Upper lobe of right lung (tissue), 1 donor: ENCODE results near the gene NASP. TPM values are rescaled to one million over a fixed set of nuclear protein-coding genes. Genes with fewer than 3 reads are reported as not detected.

ENCODE experiments used
- ATAC-seq: fragments of 200-7000 bp; cut with Tn5 transposase; one replicate; pipeline ENCODE4 v1.9.1; 2020; ENCODE audit warnings: mild to moderate bottlenecking, moderate library complexity
- DNase-seq: peaks from one replicate; pipeline ENCODE4 v3.0.0-alpha.2; 2020
- H3K27ac ChIP-seq: fragments of 200-600 bp; one replicate; pipeline ENCODE4 v1.8.0; 2022
- H3K27me3 ChIP-seq: fragments of 200-600 bp; one replicate; pipeline ENCODE4 v1.8.0; 2022; ENCODE audit warnings: mild to moderate bottlenecking
- H3K36me3 ChIP-seq: fragments of 200-600 bp; one replicate; pipeline ENCODE4 v1.8.0; 2022
- H3K4me1 ChIP-seq: fragments of 200-600 bp; one replicate; pipeline ENCODE4 v1.8.0; 2022
- H3K4me3 ChIP-seq: fragments of 200-600 bp; one replicate; pipeline ENCODE4 v1.8.0; 2022; ENCODE audit warnings: mild to moderate bottlenecking
- H3K9me3 ChIP-seq: fragments of 200-600 bp; one replicate; pipeline ENCODE4 v1.8.0; 2022
- CTCF ChIP-seq: fragments of 200-600 bp; IDR thresholded peaks from one replicate; pipeline ENCODE4 v1.8.0; 2022; ENCODE audit warnings: antibody characterized with exemption
- intact Hi-C: fragments of 100-400 bp; cut with DNase I; formaldehyde crosslinking; loops from one replicate; pipeline ENCODE4 v1.11.0; 2022
- total RNA-seq: library from RNA; stranded (reverse); fragmentation: NEBNext Ultra II Directional; extraction: Animal tissue kit (Norgen Biotek cat#: 25700); gene quantifications from one replicate; pipeline ENCODE4 v1.2.1, GENCODE V29; 2021
- donor health status: DM: no; HTN: yes; CAD: no; lungs with severe emphysema.

The NASP gene
- total RNA-seq, 1 donor from 2014 or later: 49.8 TPM

- intact Hi-C loops: no loop called here
- no peak for TF ChIP-seq CTCF
- ATAC-seq: no peak
- no peak for DNase-seq
- no peak overlapping the region for H3K27ac ChIP-seq
- H3K27me3 ChIP-seq: no peaks in the 10 kb centered on the region
- H3K9me3 ChIP-seq: no peaks in the 10 kb centered on the region
- H3K4me1 ChIP-seq: no peaks in the 10 kb centered on the region
- H3K4me3 ChIP-seq: no peak overlapping the region
- peaks cover 69% of the 10 kb centered on the region for H3K36me3 ChIP-seq
Observed at GRCh38 chr1:45659222-45659621, 75.4 kb downstream of the NASP start.

- ATAC-seq (no peak), DNase-seq (no peak)
- H3K27ac ChIP-seq: no peak overlapping the region
- peaks cover 58% of the 10 kb centered on the region for H3K36me3 ChIP-seq
- H3K27me3 ChIP-seq: no peaks in the 10 kb centered on the region
- intact Hi-C loops: no loop called here
- no peak overlapping the region for H3K4me3 ChIP-seq
- no peak for TF ChIP-seq CTCF
- H3K9me3 ChIP-seq: no peaks in the 10 kb centered on the region
- H3K4me1 ChIP-seq: no peaks in the 10 kb centered on the region
Observed at GRCh38 chr1:45660336-45660735, 76.5 kb downstream of the NASP start.

GRCh38 chr1:45666836-45667235, 83.0 kb downstream of the NASP start:
- ATAC-seq (no peak), DNase-seq (no peak)
- H3K4me3 ChIP-seq: no peak overlapping the region
- no peak for TF ChIP-seq CTCF
- H3K27me3 ChIP-seq: no peaks in the 10 kb centered on the region
- H3K4me1 ChIP-seq: peaks cover 21% of the 10 kb centered on the region
- intact Hi-C loops: no loop called here
- no peak overlapping the region for H3K27ac ChIP-seq
- H3K36me3 ChIP-seq: peaks cover 4% of the 10 kb centered on the region
- no peaks in the 10 kb centered on the region for H3K9me3 ChIP-seq

GRCh38 chr1:45667321-45668111, 83.7 kb downstream of the NASP start:
- no peaks in the 10 kb centered on the region for H3K27me3 ChIP-seq
- no peak for TF ChIP-seq CTCF
- ATAC-seq (no peak), DNase-seq (no peak)
- H3K4me3 ChIP-seq: no peak overlapping the region
- H3K27ac ChIP-seq: no peak overlapping the region
- intact Hi-C loops: no loop called here
- H3K9me3 ChIP-seq: no peaks in the 10 kb centered on the region
- peaks cover 21% of the 10 kb centered on the region for H3K4me1 ChIP-seq
- peaks cover 4% of the 10 kb centered on the region for H3K36me3 ChIP-seq

Other genes starting within 250 kb of the NASP start
- gene TOE1, start 243.9 kb upstream of the NASP start, total RNA-seq: 8.2 TPM
- 20.3 TPM for gene MUTYH, start 243.6 kb upstream of the NASP start, total RNA-seq
- gene TESK2, start 92.9 kb upstream of the NASP start, total RNA-seq: 8.4 TPM
- gene CCDC163, start 84.0 kb upstream of the NASP start, total RNA-seq: 0.87 TPM
- 6.9 TPM for gene MMACHC, start 83.7 kb upstream of the NASP start, total RNA-seq
- gene PRDX1, start 62.2 kb upstream of the NASP start, total RNA-seq: 401 TPM
- gene AKR1A1, start 33.2 kb upstream of the NASP start, total RNA-seq: 167 TPM
- 5.0 TPM for gene CCDC17, start 40.0 kb downstream of the NASP start, total RNA-seq
- gene GPBP1L1, start 102.5 kb downstream of the NASP start, total RNA-seq: 137 TPM
- 15.5 TPM for gene TMEM69, start 104.1 kb downstream of the NASP start, total RNA-seq
- gene IPP, start 166.6 kb downstream of the NASP start, total RNA-seq: 16.1 TPM
- 22.0 TPM for gene MAST2, start 219.6 kb downstream of the NASP start, total RNA-seq